Testis (tissue), 2 donors: ENCODE measurements around the gene PPP2R2C.

Source experiments
- CTCF ChIP-seq, 3 experiments: fragments of 450-650 bp in 2 of 3; fragments of 200-600 bp in 1 of 3; sonication (generic) in 1 of 3; IDR thresholded peaks; one replicate each; pipeline ENCODE4 v1.5.1; 2016 to 2019; ENCODE audit warnings: antibody characterized with exemption in 3 of 3, mild to moderate bottlenecking in 2 of 3, moderate library complexity in 1 of 3
- POLR2A ChIP-seq: fragments of 450-650 bp; IDR thresholded peaks from one replicate; pipeline ENCODE4 v1.6.1; 2017; ENCODE audit warnings: antibody characterized with exemption, mild to moderate bottlenecking, moderate library complexity

- TF ChIP-seq CTCF (IDR thresholded peaks at IDR 0.05) = no peak
- no peak for TF ChIP-seq POLR2A
Observed at GRCh38 chr4:6463311-6464289, 8.8 kb downstream of the PPP2R2C start.
